Muscle layer of colon (tissue), 2 donors: ENCODE data around the gene APCDD1L.

Source experiments
- H3K27ac ChIP-seq: one replicate; pipeline ENCODE4 v1.7.0; 2013; ENCODE audit warnings: low read depth, mild to moderate bottlenecking, low read length, moderate library complexity
- H3K27me3 ChIP-seq, 2 donors: one replicate each; pipeline ENCODE4 v1.7.0; 2013; ENCODE audit warnings: low read length in 2 of 2, mild to moderate bottlenecking in 2 of 2; ENCODE audit not compliant: insufficient read depth in 2 of 2, control insufficient read depth in 1 of 2
- H3K36me3 ChIP-seq: one replicate; pipeline ENCODE4 v1.7.0; 2013; ENCODE audit warnings: mild to moderate bottlenecking, low read length; ENCODE audit not compliant: insufficient read depth
- H3K4me1 ChIP-seq: one replicate; pipeline ENCODE4 v1.7.0; 2013; ENCODE audit warnings: mild to moderate bottlenecking, low read length; ENCODE audit not compliant: insufficient read depth
- H3K4me3 ChIP-seq, 2 donors: one replicate each; pipeline ENCODE4 v1.7.0; 2013; ENCODE audit warnings: low read length in 2 of 2, low read depth in 1 of 2, mild to moderate bottlenecking in 1 of 2, moderate library complexity in 1 of 2
- H3K9ac ChIP-seq: one replicate; pipeline ENCODE4 v1.7.0; 2013; ENCODE audit warnings: low read length
- H3K9me3 ChIP-seq: one replicate; pipeline ENCODE4 v1.7.0; 2013; ENCODE audit warnings: mild to moderate bottlenecking, low read length
- donor health status: abdominal sarcoma.
- donor health status: Adenocarcinoma of cecum.

APCDD1L gene

GRCh38 chr20:58496429-58496769 is 18.8 kb downstream of the APCDD1L start:
- H3K36me3 ChIP-seq: no peaks in the 10 kb centered on the region
- H3K9me3 ChIP-seq: no peaks in the 10 kb centered on the region
- H3K4me1 ChIP-seq: no peaks in the 10 kb centered on the region
- H3K4me3 ChIP-seq: no peak overlapping the region
- H3K9ac ChIP-seq: no peak overlapping the region
- H3K27ac ChIP-seq: no peak overlapping the region
- H3K27me3 ChIP-seq: no peaks in the 10 kb centered on the region

- Histone ChIP-seq H3K9ac (no peak overlapping the region), H3K4me3 (no peak overlapping the region), H3K36me3 (no peaks in the 10 kb centered on the region), H3K4me1 (no peaks in the 10 kb centered on the region), H3K9me3 (no peaks in the 10 kb centered on the region), H3K27ac (no peak overlapping the region), H3K27me3 (no peaks in the 10 kb centered on the region)
Measured at GRCh38 chr20:58495623-58496428, 19.4 kb downstream of the APCDD1L start.

- Histone ChIP-seq H3K4me3 (no peak overlapping the region), H3K36me3 (no peaks in the 10 kb centered on the region)
Measured at GRCh38 chr20:58494923-58495622, 20.1 kb downstream of the APCDD1L start.

GRCh38 chr20:58492795-58493524 is 22.2 kb downstream of the APCDD1L start:
- H3K4me1 ChIP-seq: no peaks in the 10 kb centered on the region
- no peaks in the 10 kb centered on the region for H3K9me3 ChIP-seq
- H3K9ac ChIP-seq: no peak overlapping the region
- no peaks in the 10 kb centered on the region for H3K36me3 ChIP-seq
- H3K4me3 ChIP-seq: no peak overlapping the region
- no peaks in the 10 kb centered on the region for H3K27me3 ChIP-seq
- H3K27ac ChIP-seq: no peak overlapping the region

More at GRCh38 chr20:58494923-58495622, 20.1 kb downstream of the APCDD1L start:
- Histone ChIP-seq H3K9me3 (no peaks in the 10 kb centered on the region), H3K4me1 (no peaks in the 10 kb centered on the region), H3K27me3 (no peaks in the 10 kb centered on the region), H3K27ac (no peak overlapping the region), H3K9ac (no peak overlapping the region)

GRCh38 chr20:58492074-58492718 is 23.0 kb downstream of the APCDD1L start:
- no peaks in the 10 kb centered on the region for H3K36me3 ChIP-seq
- H3K27me3 ChIP-seq: no peaks in the 10 kb centered on the region
- no peaks in the 10 kb centered on the region for H3K4me1 ChIP-seq
- H3K9me3 ChIP-seq: no peaks in the 10 kb centered on the region
- no peak overlapping the region for H3K27ac ChIP-seq
- H3K9ac ChIP-seq: no peak overlapping the region
- no peak overlapping the region for H3K4me3 ChIP-seq

GRCh38 chr20:58486207-58486606 is 29.0 kb downstream of the APCDD1L start:
- Histone ChIP-seq H3K4me3 (no peak overlapping the region), H3K36me3 (no peaks in the 10 kb centered on the region), H3K4me1 (peaks cover 7% of the 10 kb centered on the region), H3K9ac (no peak overlapping the region), H3K27me3 (no peaks in the 10 kb centered on the region), H3K27ac (no peak overlapping the region), H3K9me3 (peaks cover 9% of the 10 kb centered on the region)

GRCh38 chr20:58485393-58485792 is 29.8 kb downstream of the APCDD1L start:
- H3K36me3 ChIP-seq: no peaks in the 10 kb centered on the region
- no peak overlapping the region for H3K27ac ChIP-seq
- peaks cover 9% of the 10 kb centered on the region for H3K9me3 ChIP-seq
- no peaks in the 10 kb centered on the region for H3K27me3 ChIP-seq
- H3K9ac ChIP-seq: no peak overlapping the region
- H3K4me1 ChIP-seq: peaks cover 15% of the 10 kb centered on the region
- no peak overlapping the region for H3K4me3 ChIP-seq

GRCh38 chr20:58483470-58483869 is 31.7 kb downstream of the APCDD1L start:
- Histone ChIP-seq H3K36me3 (no peaks in the 10 kb centered on the region), H3K9me3 (peaks cover 9% of the 10 kb centered on the region), H3K27ac (no peak overlapping the region), H3K4me3 (no peak overlapping the region), H3K27me3 (no peaks in the 10 kb centered on the region), H3K9ac (no peak overlapping the region), H3K4me1 (peaks cover 24% of the 10 kb centered on the region)

GRCh38 chr20:58483051-58483450 is 32.1 kb downstream of the APCDD1L start:
- H3K27ac ChIP-seq: no peak overlapping the region
- H3K36me3 ChIP-seq: no peaks in the 10 kb centered on the region
- H3K4me1 ChIP-seq: peaks cover 24% of the 10 kb centered on the region
- H3K9ac ChIP-seq: no peak overlapping the region
- peaks cover 9% of the 10 kb centered on the region for H3K9me3 ChIP-seq
- no peak overlapping the region for H3K4me3 ChIP-seq
- H3K27me3 ChIP-seq: no peaks in the 10 kb centered on the region

GRCh38 chr20:58482416-58482815 is 32.8 kb downstream of the APCDD1L start:
- Histone ChIP-seq H3K36me3 (no peaks in the 10 kb centered on the region), H3K9ac (no peak overlapping the region), H3K4me1 (peaks cover 24% of the 10 kb centered on the region), H3K27ac (no peak overlapping the region), H3K4me3 (no peak overlapping the region), H3K9me3 (peaks cover 9% of the 10 kb centered on the region), H3K27me3 (no peaks in the 10 kb centered on the region)

- Histone ChIP-seq H3K9me3 (peaks cover 9% of the 10 kb centered on the region), H3K4me3 (peak overlapping the region in 1 of 2 donors; percentile 3), H3K36me3 (no peaks in the 10 kb centered on the region), H3K4me1 (peaks cover 24% of the 10 kb centered on the region), H3K27ac (peak overlapping the region; percentile 78), H3K9ac (no peak overlapping the region), H3K27me3 (no peaks in the 10 kb centered on the region)
Measured at GRCh38 chr20:58481481-58482021, 33.6 kb downstream of the APCDD1L start.
